Vagina (tissue), 2 donors: ENCODE data around the gene APBB2.

Experiments used
- CTCF ChIP-seq, 3 experiments: fragments of 450-650 bp in 2 of 3; fragments of 200-600 bp in 1 of 3; sonication (generic) in 1 of 3; IDR thresholded peaks; one replicate each; pipeline ENCODE4 v1.5.1; 2017 to 2019; ENCODE audit warnings: antibody characterized with exemption in 3 of 3, mild to moderate bottlenecking in 2 of 3, moderate library complexity in 2 of 3
- POLR2A ChIP-seq, 2 donors: fragments of 450-650 bp; IDR thresholded peaks; one replicate each; pipeline ENCODE4 v1.6.1; 2017; ENCODE audit warnings: antibody characterized with exemption in 2 of 2, mild to moderate bottlenecking in 2 of 2, moderate library complexity in 2 of 2

GRCh38 chr4:40971338-40971737 is 243.0 kb downstream of the APBB2 start:
- TF ChIP-seq CTCF (IDR thresholded peaks at IDR 0.05) (no peak), POLR2A (IDR thresholded peaks at IDR 0.05) (no peak)
